ENCODE measurements around the gene LDLRAD4.

The LDLRAD4 gene

DNA sequence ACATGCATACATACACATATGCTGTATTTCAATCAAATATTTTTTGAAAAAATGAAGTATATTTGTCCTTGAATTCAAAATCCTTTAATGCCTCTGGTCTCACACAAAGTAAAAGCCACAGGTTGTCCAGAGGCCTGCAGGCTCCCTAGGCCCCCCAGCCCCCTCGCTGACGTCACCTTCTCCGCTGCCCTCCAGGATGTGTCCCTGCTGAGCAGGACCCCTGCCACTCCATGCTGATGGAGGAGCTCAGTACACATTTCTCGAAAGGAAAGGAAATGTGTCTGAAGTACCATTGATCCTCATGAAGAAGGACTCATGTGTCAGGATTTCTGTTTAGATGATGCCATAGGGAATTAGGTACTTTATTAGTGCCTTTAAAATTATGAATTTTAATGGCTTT, 212.1 kb downstream of the LDLRAD4 start:
- DNase-seq (ENCODE audit: low read depth): no peak

DNA sequence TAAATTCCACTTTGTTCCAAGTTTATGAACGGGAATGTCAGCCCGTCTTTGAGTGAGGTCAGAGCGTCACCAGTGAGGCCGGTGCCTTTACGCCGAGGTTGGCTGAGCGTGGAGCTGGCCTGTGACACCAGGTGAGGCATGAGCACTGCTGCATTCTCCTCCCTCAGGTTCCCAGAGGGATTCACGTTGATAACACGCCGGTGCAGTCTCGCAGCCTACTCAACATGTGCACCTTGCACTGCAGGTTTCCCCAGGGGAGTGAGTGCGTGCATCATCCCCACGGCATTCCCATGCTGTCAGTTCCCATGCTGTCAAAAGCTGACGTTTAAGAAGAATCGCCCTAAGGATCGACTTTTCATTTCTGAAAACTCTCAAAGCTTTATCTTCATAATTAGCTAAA, 213.3 kb downstream of the LDLRAD4 start:
- DNase-seq (ENCODE audit: low read depth): no peak

DNA sequence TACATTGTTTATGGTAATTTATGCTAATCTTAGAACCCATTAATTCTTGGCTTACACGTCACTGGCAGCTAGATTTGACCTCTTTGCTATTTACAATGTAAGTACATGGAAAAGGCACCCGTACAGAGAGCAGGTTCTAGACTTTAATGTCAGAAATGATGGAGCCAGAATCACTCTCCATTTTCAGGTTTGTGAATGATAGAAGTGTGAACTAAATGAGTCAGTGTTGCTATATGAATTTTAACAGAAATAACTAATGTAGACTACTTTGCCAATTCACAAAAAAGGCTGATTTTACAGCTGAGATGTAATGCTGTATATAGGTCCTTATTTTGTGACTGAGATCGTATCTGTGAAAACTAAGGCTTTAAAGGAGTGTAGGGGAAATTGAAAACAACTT, 214.6 kb downstream of the LDLRAD4 start:
- no peak for DNase-seq (ENCODE audit: low read depth)

DNA sequence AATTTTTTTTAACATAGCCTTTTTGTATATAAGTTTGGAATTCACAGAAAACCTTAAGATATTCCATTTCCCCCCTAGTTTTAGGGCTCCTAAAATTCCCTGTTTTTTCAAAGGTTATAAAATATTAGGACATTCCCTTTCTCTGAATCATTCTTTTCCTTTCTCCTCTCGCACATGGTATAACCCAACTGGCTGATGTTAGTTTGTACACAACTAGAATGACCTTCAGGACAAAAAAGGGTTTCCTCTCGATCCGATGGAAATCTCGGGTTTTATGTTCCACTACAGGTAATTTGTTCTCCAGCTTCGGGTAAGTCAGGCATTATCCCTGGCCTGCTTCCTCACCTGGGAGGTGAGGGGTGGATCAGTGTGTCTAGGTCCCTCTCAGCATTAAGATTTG, 215.1 kb downstream of the LDLRAD4 start:
- no peak for DNase-seq (ENCODE audit: low read depth)

DNA sequence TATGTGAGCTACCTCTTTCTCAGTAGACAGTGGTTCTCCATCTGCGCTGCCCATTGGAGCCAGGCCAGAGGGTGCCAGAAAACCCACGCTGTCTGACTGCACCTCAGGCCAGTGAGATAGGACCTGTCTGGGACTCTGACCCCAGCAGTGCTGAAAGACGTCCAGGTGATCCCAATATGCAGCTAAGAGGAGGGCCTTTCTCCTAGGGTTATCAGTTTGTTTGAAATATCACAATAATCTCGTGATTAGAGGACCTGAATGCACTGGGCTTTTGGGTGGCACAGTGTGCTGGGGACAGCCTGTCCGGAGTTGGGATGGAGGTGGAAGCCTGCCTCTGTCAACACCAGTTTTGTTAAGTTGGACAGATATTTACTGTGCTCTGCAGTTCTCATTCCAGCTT, 216.3 kb downstream of the LDLRAD4 start:
- no peak for DNase-seq (ENCODE audit: low read depth)

DNA sequence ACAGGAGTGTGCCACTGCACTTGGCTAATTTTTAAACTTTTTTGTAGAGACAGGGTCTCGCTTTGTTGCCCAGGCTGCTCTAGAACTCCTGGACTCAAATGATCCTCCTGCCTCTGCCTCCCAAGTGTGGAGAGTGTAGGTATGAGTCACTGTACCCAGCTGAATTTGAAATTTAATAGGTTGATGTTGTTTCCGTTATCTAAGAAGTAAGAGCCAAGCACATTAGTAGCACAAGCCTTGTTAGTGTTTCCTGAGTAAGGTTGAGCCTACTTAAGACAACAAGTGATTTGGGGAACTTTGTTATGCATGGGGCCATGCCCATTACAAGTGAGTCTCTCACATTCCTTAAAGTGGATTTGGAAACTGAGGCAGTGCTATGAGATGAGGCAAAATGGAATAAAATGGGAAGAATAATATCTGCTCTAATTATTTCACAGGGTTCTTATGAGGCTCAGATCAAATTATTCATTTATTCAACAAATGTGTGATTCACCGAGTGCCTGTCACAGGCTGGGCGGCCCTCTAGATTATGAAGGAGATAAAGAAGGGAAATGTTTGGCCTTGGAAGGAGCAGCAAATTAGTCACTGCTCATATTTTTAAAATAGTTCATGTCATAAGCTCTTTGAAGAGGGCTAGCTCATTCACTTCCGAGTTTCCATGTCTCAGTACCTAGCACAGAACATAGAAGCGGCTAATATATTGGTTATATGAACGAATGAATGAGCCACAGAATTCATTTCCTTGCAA, 217.2 kb downstream of the LDLRAD4 start:
- peak; percentile 13 for DNase-seq (ENCODE audit: low read depth)

DNA sequence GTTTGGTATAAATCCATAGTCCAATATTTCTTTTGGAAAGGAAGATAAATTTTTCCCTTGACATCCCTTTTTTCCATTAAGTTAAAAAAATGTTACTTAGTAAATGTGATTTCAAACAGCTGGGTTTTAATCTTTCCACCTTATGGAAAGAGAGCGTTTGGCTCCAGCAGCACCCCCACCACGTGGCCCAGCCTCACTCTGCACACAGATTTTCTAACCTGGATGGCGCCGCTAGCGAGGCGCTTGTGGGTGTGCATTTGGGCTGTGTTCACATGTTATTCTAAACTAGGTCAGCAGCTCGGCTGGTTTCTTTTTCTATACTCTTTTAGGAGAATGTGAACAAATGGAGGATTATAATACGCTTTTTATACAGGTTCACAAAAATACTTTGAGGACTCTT, 218.0 kb downstream of the LDLRAD4 start:
- DNase-seq (ENCODE audit: low read depth): no peak

DNA sequence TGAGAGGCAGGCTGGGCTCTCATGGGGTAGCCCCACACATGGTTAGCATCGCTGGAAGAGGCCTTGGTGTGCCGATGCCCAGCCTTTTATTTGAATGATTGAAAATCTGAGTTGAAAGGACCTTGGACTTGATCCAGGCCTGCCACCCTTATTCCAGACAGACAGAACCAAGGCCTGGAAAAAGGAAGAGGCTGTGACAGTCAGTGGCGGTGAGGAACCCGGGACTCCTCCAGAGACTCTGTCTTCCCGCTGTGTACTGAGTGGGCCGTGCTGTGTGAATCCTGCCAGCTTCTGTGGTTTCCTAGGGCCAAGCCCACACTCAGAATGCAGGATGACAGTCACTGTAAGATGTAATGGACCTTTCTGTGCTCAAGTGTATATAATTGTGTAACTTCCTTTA, 218.5 kb downstream of the LDLRAD4 start:
- no peak for DNase-seq (ENCODE audit: low read depth)

DNA sequence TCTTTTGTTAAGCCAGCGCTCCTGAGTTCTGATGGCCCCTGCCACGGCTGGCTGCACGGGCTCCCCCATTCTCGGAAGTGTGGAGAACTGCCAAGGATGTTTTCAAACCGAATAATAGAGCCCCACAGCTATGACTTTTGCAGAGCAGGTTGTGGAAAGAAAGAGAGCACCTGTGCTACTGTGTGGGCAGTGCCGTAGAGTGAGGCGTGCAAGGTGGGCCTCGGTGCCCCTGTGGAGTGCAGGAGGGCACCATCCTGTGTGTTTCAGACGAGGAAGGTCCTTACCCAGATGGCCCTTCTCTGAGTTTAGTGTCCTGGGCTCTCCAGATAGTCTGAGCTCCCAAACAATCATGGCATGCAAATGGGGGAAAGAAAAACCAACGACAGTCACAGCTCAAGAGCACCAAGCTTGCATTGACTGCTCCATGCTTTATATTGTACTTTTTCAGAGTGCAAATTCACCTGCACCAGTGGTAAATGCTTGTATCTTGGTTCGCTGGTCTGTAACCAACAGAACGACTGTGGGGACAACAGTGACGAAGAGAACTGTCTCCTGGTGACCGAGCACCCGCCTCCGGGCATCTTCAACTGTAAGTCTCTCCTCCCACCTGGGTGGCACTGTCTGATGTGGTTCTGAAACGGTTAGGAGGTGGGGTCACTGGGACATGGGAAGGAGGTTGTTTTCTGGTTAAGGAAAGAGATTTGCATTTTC, 219.4 kb downstream of the LDLRAD4 start:
- DNase-seq (ENCODE audit: low read depth): no peak

DNA sequence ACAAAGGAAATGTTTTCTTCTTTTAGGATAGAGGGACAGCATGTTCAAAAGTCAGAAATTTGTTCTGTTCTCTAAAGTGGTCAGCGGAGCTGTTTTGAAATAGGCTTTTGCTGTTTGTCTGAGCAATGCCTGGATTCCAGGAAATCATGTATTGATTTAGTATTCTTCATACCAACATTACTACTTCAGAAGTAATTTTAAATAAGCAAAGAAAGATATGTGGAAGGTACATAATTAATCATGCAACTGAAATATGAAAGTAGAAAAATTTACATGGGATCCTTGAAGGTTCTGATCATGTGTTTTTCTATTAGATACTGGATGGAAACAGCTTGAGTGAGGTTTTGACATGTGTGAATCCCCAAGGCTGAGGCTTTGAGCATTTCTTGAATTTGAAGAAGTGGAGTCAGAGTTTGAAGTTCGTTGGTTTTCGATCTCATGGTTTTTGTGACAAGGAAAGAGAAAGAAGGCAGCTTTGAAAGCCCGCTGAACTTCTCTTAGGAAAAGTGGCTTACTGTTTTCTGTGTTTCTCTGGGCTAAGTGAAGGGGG, 220.0 kb downstream of the LDLRAD4 start:
- no peak for DNase-seq (ENCODE audit: low read depth)

DNA sequence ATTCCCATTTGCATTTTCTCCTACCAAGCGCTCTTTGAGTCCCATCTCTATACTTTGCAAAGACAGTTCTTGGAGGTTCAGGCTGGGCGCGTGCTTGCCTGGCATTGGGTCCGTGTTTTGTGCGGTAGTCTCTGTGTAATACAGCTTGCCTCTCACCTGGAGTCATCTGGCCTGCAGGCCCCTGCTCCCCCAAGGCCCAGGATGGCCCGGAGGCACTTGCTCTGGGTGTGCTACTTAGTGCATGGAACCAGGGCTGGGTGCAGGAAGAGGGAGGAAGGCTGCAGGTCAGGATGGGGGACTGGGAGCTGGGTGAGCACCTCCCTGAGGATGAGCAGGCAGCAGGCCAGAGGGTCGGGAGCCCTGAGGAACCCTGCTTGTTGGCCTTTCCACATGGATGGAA, 220.9 kb downstream of the LDLRAD4 start:
- DNase-seq (ENCODE audit: low read depth): no peak

DNA sequence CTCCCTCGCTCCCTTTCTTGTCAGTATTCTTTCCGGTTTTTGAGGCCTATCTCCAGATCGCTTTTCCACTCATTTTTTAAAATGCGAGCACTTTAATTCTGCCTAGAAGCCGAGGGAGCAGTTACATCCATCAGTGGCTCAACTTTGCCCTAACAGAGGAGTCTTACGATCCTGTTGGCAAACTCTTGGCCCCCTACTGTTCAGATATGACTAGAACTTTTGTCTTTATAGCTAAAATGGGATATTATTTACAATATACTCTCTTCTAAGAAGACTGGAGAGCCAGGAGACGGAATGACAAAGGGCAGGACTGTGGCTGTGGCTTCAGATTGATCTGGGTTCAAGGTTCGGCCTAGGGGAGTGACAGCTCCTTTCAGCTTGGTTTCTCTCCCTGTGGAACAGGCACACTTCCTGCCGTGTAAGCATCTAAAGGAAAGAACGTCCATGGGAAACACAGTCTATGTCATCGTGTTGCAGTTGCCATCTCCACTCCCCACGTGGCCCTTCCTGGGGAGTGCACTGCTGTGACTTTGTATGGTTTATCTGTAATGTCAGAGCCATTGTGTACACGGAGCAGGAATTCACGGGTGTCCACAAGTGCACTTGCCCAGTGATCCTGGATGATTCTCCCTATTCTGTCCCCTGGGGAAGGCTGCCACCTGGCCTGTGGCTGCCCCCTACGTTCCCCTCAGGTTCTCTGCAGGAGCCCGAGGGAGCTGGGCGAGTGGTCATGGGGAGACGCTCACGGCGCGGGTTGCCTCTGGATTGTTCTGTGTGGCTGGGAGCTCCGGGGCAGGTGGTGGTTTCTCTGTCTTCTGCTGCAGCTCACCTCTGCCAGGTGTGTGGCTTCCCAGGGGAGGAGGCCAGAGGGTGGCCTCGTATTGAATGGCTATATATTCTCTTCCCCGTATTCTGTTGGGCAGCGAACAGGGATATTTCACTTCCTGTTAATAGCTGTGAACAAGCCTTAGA, 222.0 kb downstream of the LDLRAD4 start:
- no peak for DNase-seq (ENCODE audit: low read depth)

DNA sequence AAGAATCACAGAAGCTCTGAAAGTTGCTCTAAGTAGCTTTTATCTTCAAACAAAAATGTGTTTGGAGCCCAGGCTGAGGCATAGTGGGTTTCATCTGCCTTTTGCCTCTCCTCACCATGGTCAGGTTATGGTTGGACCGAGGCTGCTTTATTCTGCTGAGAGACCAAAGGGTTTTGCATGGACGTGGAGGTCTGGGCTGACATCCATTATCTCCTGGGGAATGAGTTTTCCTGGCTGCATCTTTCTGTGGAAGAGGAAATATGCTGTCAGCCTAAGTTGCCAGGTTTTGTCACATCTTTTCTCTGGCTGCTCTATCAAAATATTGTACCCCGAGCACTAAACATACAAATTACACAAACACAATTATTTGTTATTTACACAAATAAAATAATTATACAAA, 223.2 kb downstream of the LDLRAD4 start:
- DNase-seq (ENCODE audit: low read depth): no peak

DNA sequence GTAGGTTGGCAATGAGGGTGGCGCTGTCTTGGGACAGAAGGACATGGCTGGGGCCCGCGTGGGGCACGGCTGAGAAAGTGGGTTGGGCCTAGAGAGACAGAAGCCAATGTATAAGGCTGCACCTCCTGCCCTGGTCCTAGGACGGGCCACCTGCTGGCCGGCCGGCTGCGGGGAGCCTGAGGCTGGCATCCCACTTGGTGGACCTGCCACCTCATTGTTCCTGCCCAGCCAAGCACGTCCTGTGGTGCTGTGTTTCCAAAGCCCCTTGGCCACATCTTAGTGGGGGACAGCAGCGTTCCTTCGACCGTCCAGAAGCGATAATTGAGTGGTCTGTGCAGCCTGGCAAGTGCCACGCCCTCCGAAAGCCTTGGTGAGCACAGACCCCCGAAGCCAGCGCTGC, 223.9 kb downstream of the LDLRAD4 start:
- no peak for DNase-seq (ENCODE audit: low read depth)

DNA sequence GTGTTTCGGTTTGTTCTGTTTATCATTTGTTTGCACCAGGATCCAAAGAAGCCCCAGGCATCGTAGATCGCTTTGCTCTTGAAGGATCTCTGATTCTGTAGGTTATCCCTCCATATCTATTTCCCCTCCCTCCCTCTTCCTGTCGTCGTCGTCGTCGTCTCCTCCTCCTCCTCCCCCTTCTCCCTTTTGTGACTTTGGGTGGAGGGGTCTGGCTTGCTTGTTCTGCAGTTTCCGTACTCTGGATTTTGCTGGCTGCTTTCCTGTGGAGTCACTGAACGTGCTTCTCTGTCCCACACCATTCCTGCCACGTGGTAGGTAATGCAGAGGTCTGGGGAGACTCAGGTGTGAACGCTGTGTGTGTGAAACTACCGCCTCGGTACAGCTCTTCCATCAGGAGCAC, 225.0 kb downstream of the LDLRAD4 start:
- no peak for DNase-seq (ENCODE audit: low read depth)

DNA sequence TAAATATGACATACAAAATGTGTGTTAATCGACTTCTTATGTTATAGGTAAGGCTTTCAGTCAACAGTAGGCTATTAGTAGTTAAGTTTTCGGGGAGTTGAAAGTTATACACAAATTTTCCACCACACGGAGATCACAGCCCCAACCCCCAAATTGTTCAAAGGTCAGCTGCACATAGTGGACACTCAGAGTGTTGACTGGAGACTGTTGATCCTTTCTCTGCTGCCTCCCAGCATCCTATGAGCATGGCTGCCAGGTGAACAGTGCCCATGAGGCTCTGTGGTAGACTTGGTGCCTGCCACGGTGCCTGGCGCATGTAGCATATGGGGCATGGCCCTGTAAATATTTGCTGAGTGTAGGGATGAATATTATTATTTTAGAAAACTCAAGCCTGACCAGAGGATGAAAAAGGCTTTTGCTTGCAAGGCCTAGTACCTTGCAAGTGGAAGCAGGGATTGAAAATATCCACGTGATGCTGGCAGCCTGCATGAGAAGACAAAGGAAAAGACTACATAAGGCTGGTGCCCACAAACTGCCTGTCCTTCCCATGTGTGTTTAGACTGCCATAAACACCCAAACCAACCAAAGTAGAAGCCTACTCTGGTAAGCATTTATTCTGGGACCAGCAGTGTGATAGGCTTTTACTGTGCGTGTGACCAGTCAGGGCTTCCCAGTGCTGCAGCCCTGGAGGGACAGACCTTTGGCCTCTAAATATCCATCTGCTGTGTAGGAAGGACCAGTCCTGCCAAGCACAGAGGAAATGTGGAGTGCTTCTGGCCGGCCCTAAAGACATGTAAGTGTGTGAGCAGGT, 226.1 kb downstream of the LDLRAD4 start:
- DNase-seq (ENCODE audit: low read depth): no peak

DNA sequence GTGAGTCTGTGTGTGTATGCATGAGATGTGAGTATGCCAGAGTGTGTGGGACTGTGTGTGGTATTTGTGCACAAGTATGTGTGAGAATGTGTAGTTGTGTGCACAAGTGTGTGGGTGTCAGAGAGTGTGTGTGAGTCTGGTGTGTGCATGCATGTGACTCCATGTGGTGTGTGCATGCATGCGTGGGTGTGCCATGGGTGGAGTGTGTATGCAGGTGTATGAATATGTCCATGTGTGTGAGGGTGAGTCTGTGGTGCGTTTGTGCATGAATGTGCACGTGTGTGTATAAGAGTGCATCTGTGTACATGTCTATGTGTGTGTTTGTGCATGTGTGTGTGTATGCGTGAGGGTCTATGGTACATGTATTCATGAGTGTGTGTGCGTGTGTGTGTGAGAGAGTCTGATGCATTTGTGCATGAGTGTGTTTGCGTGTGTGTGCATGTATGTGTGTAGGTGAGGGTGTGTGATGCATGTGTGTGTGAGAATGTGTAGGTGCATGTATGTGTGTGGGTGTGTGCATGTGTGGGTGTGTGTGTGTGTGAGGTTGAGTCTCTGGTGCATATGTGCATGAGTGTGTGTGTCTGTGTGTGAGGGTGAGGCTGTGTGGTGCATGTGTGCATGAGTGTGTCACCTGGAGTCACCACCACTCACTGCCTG, 226.8 kb downstream of the LDLRAD4 start:
- no peak for DNase-seq (ENCODE audit: low read depth)

DNA sequence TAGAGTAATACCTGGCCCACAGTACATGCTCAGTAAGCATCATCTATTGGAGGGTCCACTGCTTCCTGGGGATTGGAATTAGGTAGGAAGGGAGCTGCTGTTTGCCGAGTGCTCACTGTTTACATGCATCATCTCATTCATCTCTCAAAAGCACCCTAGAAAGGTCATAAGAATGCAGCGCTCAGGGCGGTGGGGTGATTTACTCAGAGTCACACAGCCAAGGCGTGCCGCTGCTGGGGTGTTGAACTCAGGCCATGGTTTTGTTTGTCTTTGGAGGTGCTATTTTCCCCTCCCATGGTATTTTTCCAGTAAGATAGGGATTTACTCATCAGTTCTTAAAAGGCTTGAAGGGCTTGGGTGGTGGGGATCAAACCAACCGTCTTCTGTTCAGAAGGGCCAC, 227.5 kb downstream of the LDLRAD4 start:
- DNase-seq (ENCODE audit: low read depth): no peak

DNA sequence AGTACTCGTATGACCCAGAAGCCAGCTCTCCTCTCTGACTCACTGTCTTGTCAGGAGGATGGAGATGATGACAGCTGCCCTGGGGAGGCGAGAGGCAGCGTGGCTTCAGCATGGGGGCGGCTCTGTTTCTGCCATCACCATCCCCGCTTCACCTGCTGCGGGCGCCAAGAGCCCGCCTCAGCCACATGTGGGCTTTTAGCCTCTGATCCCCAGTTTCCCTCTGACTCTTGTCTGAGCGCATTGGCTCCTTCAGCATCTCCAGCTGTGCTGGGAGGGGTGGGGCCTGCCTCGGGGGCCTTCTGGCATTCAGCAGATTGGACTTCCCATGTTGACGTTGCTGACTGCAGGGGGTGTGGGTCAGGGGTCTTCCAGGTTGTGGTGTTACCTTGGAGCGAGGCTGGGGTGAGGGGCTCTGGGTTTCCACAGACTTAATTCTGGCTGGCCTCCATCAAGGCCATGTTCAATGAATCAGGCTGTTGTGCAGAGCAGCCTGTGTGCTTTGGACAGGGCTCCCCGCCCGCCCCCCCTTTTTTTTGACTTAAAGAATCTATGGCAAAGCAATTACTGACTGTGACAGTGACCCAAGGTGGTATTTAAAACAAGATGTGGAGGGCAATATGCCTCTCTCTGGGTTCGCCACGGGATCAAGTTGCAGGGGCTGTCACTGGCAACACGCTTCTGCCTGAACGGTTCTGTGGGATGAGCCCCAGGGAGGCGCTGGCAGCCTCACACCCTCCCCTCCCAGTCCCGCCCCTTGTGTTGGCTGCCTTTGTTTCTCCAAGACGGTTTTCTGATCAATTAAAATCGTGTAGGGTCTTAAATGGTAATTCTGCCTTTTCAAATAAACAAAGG, 228.3 kb downstream of the LDLRAD4 start:
- DNase-seq (ENCODE audit: low read depth): no peak
